ENCODE measurements around the gene GTF2H4.
"Not testable (repeated sequence)": the region's sequence is repeated elsewhere in the genome, so short reads cannot be mapped to it uniquely, and the experiment has no call there.

The GTF2H4 gene

DNA sequence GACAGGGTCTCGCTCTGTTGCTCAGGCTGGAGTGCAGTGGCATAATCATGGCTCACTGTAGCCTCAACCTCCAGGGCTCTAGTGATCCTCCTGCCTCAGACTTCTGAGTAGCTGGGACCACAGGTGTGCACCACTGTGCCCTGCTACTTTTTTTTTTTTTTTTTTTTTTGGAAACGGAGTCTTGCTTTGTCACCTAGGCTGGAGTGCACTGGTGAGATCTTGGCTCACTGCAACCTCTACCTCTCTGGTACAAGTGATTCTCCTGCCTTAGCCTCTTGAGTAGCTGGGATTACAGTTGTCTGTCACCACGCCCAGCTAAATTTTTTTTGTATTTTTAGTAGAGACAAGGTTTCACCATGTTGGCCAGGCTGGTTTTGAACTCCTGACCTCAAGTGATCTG lies 19.1 kb downstream of the GTF2H4 start:
- not testable (repeated sequence) for DNase-seq

DNA sequence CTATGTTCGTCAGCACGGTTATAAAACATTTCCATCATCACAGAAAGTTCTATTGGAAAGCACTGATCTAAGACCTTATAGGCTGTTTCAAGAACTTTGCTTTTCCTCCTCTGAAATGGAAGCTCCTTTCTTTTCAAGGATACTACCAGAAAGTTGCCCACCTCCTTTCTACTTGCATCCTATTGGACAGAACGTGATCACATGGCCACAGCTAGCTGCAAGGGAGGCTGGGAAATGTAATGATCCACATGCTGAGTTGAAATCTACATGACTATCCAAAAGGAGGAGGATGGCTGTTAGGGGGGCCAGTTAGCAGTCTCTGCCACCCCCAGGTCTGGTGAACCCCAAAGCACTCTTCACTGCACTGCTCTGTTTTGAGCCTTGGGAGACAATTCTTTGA lies 20.7 kb downstream of the GTF2H4 start:
- no peak for DNase-seq

DNA sequence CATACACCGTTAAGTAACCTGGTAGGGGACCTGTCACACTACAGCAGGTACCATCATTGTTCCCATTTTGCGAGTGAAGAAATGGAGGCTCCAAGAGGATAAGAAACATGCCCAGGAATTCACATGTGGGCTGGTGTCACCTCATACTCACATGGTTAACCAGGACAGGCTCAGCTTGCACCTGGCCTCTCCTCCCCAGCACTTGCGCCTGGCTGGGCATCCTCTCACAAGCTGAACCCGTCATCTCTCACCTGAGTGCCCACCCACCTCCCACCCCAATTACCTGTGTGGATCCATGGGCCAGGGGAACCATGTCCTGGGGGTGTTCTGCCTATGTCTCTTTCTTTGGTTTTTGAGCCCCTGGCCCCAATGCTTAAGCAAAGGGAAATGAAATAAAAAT lies 22.5 kb downstream of the GTF2H4 start:
- no peak for DNase-seq

DNA sequence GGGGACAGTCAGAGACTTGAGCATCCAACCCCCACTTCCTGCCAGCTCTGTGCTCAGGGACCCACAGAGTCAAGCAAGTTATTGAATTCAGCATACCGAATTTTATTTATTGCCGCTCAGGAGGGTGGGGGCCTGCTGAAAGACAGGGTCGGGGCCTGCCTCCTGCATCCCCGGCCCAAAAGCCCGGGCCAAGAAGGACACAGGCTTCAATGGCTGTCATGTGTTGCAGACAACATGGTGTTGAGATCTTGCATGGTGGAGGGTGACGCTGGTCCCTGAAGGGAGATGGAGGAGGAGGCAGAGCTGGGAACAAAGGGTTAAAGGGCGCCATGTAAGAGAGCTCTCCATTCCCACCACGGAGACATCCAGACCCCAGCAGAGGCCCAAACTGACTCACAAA lies 23.3 kb downstream of the GTF2H4 start:
- DNase-seq = no peak

DNA sequence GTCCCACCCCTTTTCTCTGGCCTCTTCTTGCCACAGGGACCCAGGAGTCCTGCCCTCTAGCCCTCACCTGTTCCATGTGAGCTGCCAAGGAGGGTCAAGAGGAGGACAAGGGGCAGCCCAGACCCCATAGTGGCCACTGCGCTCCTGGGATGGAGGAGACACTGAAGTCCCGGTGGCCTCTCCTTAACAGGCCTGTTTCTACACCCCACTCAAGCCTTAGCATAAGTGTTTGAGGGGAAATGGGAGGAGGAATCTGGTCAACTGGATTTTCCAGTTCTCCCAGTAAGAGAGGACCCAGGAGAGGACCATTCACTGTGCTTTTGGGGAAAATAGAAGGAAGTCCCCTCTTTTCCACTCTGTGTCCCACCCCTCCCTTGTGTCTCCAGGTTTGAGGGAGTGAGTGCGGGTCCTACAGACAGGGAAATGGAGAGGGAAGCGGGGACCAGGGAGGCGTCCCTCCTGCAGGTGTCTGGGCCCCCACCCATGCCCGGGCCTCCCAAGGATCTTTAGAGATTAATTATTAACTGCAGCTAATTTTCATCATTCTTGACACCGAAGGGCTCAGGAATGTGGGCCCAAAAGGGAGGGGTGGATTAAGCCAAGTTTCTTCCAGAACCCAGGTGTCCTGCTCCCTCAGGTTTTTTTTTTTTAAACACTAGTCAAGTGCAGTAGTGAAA lies 24.1 kb downstream of the GTF2H4 start, which contains the start of gene SFTA2:
Gene SFTA2 (minus strand): TSS at position 202 of the 677 bp plus-strand sequence. CDS start 74 bp downstream, at position 128.
- DNase-seq = no peak

DNA sequence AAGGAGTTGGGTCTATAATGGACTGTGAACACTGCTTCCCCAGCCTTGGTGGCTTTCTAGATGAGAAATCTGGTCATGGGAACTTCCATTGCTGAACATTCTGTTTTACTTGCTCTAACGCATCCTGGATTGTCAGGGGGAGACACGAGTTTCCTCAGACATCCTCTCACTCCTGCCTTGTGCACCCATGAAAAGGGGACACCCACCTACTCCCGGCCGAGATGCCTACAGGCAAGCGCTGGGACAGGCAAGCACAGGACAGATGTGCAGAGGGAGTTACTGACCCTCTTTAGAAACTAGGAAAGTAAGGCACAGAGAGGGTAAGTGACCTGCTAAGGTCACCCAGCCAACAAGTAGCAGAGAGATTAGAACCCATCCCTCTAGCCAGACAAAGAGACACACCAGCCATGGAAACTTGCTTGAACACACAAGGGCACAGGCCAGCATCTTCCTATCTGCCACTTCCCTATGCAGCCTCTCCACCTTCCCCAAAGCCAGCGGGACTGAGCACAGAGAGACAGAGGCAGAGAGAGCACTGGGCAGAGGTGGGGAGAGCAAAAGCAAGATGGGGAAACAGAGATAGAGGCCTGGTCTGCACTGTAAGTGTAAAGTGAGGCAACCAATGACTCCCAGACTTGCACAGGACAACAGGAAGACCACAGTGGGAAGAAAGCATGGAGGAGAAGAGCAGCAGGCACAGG lies 24.8 kb downstream of the GTF2H4 start:
- no peak for DNase-seq

DNA sequence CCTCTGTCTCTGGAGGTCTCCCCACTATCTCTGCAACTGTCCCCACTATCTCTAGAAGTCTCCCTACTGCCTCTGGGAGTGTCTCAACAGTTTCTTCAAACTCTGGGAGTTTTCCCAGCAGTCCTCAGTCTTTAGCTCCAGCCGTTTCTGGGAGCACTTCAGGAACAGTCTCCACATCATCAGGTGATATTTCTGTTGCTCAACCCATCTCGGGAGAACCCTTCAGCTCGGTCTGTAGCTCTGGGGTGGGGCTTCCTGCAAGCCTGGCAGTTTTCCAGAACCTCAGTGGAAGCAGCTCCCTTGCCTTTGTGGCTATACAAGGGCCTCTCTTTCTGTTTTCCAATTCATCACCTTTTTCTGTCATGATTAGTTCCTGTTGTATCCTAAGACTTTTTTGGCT lies 27.0 kb downstream of the GTF2H4 start:
- DNase-seq = no peak

DNA sequence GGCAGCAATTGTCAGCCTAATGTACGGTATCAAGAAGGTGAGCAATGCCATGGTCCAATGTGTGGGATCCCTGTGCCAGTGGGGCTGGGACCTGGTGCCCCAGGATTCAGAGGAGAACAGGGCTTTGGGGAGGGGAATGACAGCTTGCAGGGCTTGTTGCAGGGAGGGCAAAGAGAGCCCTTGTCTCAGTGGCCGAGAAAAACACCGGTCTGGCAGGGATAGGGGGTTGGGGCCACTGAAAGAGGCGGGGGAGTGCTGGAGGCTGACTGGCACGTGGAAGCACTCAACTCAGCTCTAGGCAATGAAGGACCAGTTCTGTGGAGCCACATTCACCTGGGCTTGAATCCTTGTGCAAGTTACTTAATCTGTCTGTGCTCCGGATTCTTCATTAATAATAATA lies 29.3 kb downstream of the GTF2H4 start:
- no peak for DNase-seq

DNA sequence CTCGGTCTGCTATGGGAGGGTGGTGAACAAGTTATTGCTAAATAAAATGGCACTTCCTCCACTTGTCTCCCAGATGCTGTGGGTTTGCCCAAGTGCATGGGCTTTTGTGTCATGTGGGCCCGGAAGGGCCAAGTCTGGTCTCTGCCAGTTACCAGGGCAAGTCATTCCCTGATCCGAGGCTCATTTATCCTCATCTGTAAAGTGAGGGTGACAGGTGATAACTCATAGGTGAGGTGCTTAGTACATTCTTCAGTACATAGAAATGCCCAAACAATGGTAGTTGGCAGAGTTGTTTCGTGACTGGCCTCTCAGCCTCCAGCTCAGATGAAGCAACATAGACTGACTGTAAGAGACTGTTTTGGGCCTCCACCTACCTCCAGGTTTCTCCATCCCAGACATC lies 30.7 kb downstream of the GTF2H4 start:
- DNase-seq = no peak

DNA sequence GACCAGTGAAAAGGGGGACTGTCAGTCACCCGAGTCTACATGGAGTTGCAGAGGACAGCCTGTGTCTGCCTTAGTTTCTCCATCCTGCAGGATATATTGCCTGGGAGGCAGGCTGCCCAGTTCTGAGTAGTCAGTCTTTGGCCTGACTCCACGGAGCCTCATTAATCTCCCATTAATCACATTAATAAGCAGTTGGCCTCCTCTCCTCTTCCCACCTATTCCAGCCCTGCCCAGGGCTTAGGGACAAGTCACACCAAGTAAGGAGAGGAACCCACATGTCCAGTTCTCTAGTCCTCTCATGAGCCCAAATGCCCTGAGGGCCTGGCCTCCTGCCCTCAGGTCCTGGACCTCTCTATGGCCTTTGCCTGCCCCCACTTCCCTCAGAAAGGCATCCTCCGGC lies 31.5 kb downstream of the GTF2H4 start:
- DNase-seq = no peak

DNA sequence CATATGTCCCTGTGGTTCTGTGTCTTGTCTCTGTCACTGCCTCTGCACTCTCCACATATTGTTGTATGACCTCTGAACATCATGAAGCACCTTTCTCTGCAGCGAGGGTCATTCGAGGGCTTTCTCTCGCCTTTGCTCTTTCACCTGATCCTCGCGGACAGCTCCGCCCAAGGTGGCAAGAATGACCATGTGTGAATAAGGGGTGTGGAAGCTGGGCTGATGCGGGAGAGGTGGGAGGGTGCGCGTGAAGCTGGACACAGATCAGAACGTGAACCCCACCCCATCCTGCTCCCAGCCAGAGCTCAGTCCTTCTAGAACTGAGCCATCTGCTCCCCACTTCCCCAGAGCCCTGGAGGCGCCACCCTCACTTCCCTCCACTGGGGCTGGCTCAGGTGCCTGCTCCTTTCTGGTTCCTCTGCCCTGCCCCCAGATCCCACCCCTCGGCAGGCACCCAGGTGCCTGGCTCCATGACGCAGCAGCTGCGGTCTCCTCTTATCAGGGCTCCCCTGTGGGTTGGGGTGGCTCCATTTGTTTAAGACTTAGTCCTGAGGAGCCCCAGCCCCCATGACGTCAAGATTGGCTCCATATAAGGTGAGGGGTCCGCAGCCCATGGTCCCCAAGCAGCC lies 32.5 kb downstream of the GTF2H4 start, which contains the start of gene MUCL3:
Gene MUCL3 (plus strand): TSS at position 613 of the 626 bp plus-strand sequence. CDS start 27 bp downstream, outside the sequence.
- no peak for DNase-seq

DNA sequence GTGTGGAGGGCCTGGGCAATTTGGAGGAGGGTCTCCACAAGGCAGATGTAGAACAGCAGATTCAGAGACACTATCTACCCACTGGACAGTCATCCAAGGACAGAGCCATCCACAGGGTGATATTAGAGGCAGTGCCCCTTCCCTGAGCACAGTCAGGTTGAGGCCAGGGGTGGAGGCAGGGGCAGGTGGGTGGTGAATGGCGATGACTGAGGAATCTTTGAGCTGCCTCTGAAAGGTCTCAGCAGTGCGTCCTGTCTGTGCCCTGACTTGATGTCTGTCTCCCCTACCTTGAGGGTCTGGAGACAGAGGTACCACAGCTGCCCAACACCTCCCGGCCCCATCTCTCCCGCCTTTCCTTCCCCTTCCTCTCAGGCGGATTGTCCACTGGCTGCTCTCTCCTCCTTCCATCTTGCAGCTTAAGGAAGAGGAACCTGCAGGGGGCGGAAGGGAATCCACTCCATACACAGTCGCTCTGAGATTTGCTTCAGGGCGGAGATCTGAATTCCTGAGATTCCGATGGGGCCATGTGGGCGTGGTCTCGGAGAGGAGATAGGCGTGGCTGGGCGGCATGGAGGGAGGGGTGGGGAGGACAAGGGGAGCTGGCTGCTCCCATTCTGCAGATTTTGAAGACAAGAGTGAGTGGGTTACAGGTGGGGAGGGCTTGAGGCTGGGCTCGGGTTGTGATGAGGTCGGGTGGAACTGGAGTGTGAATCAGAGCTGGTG lies 34.5 kb downstream of the GTF2H4 start:
- DNase-seq = peak; percentile 51 to 87

DNA sequence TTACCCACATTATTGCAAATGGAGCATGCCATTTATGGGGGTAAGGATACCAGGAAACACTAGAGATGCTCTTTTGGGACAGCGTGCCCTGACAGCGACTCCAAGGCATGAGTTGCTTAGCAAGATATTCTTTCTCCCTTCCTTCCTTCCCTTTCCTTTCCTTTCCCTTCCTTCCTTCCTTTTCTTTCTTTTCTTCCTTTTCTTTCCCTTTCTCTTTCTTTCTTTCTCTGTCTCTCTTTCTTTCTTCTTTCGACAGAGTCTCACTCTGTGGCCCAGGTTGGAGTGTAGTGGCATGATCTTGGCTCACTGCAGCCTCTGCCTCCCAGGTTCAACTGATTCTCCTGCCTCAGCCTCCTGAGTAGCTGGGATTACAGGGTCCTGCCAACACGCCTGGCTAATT lies 36.0 kb downstream of the GTF2H4 start:
- DNase-seq = no peak

DNA sequence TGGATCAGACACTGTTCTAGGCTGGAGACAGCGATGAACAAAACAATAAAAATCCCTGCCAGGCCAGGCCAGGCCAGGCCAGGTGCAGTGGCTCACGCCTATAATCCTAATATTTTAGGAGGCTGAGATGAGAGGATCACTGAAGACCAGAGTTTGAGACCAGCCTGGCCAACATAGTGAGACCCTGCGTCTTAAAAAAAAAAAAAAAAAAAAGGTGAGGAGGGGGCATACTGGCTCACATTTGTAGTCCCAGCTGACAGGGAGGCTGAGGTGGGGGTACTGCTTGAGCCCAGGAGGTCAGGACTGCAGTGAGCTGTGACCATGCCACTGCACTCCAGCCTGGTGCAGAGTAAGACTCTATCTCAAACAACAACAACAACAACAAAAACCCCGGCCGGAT lies 37.3 kb downstream of the GTF2H4 start:
- DNase-seq = no peak

DNA sequence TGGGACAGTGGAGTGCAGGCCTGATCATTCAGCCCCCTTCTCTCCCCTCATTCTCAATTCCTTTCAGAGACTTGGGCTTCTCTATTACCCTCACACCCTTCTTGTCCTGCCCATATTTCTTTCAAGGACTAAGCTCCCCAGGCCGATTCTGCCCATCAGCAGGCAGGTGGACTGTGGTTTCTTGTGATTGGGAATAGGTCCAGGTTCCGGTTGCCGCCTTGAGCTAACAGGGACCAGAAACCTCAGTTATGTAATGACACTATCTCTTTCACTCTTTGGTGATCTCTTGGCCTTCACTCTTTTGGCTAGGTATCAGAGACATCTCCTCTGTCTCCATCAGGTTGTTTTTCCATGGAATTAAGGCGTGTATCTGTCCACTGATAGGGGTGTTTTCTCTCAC lies 39.2 kb downstream of the GTF2H4 start:
- no peak for DNase-seq

DNA sequence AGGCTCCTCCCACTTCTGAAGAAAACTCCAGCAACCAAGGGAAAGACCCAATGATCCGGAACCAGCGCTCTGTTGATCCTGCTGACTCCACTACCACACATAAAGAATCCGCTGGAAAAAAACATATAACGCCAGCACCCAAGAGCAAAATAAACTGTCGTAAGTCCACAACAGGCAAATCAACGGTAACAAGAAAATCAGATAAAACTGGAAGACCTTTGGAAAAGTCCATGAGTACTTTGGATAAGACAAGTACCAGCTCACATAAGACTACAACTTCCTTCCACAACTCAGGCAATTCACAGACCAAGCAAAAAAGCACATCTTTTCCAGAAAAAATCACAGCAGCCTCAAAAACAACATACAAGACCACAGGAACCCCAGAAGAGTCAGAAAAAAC lies 40.8 kb downstream of the GTF2H4 start:
- DNase-seq = no peak

DNA sequence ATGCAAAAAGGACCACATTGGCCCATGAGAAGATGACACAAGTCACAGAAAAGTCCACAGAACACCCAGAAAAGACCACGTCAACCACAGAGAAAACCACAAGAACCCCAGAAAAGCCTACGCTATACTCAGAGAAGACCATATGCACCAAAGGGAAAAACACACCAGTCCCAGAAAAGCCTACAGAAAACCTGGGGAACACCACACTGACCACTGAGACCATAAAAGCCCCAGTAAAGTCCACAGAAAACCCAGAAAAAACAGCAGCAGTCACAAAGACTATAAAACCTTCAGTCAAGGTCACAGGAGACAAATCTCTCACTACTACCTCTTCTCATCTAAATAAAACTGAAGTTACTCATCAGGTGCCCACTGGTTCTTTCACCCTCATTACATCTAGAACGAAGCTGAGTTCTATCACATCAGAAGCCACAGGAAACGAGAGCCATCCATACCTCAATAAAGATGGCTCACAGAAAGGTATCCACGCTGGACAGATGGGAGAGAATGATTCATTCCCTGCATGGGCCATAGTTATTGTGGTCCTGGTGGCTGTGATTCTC lies 44.0 kb downstream of the GTF2H4 start:
- no peak for DNase-seq

DNA sequence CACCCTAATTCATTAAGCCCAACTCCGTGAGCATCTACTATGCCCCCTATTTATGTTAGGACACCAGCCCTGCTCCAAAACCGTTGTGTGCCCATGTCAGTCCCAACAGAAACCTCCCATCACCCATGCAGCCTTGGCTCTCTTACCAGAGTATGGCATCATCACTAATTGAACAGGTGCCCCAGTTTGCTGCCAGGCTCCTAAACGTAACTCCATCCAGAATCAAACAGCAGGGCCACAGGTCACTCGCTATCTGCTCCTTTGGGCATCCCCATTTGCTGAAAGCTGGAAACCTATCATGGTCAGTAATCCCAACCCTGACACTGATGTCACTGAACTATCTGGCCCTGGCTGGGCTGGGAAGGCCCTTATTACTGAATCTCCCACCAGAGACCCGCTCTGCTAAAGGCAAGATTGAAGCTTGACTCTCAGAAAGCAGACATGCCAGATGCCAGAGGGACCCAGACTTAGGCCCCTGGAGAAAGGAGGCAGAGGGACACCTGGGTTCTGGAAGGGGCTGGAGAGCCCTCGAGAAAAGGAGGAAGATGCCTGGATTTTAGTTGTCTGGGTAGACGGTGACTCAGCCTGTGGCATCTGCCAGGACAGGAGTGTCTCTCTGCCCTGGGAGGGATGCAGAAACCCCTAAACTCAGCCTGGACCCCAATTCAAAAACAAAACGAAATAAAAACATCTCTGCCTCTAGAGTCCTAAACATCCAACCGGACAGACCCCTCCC lies 46.8 kb downstream of the GTF2H4 start:
- DNase-seq = no peak

DNA sequence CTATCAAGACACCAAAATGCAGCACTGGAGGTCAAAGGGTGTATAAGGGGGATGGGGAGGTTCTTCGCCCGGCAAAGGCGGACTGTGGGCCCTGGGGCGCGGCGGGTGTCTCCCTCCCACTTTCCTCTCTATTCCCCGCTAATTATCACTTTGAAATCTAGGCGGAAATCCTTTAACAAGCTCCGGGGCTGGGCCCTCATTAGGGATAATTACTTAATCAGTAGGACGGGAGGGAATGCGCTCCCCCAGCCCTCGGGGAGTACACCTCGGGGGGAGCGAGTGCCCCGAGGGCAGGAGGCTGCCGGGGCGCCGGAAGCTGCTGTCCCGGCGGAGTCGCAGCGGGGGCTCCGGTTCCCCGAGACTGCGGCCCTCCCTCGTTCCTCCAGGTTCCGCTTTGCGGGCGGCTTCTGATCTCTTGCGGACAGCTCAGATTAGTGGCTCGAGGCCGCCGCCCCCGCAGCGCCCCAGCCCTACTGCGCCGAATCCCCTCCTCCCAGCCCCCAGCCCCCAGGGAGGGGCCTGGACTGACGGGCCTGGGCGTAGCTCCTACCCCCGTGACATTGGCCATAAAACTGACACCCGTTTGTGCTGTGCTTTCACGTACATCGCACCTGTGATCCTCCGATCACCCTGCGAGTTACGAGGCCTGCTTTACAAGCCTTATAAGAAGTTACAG lies 47.5 kb downstream of the GTF2H4 start:
- DNase-seq = no peak

DNA sequence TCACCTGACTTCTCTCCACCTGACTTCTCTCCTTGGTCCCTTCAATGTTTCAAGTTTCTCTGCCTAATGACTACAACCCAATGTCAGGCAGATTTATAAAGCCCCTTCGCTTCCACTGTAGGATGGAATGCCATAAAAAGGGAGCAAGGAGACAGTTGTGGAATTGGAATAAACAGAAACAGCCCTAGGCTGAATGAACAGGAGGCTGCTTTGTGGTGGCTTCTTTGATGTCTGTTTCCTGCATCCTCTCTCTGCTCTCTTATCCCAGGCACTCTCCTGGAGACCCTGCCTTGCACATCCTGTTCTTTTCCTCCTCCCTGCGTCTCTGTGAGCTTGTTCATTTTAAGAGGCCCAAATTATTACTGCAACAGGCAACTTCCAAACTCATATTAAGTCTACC lies 49.7 kb downstream of the GTF2H4 start:
- DNase-seq = no peak

DNA sequence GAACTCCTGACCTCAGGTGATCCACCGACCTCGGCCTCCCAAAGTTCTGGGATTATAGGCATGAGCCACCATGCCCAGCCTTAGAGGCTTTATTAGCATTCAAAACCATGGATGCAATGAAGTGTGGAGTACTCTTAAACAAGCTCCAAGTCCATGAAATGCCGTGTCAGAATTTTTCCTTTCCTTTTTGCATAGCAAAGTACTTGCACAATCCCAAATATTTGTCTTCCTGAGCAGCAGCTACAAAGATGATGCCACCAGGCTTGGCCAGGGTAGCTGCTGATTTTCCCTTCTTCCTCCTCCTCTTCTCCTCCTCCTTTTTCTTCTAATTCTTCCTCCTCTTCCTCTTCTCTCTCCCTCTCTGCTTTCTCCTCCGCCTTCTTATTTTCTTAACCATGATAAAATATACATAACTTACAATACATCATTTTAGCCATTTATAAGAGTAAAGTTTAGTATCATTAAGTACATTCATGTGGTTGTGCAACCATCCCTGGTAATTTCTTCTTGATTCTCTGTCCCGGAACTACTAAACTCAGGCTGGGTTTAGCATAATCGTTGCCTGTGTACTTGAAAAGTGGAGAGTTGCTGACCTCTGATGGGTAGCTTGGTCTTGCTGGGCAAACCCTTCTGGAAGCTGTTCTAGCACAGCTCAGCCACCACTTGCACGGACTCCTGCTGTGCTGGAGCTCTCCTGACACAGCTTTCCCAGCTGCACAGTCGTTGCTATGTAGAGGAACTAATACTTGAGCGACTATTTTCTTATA lies 53.1 kb downstream of the GTF2H4 start:
- DNase-seq = no peak

All from SW 1271 (cell line).